ENCODE measurements around the gene LEP. TPM values are rescaled to one million over a fixed set of nuclear protein-coding genes. Genes with fewer than 3 reads are reported as not detected.
"Not testable (repeated sequence)": the region's sequence is repeated elsewhere in the genome, so short reads cannot be mapped to it uniquely, and the experiment has no call there.

LEP gene
- total RNA-seq, 1 donor, result under 0.01 TPM

DNA sequence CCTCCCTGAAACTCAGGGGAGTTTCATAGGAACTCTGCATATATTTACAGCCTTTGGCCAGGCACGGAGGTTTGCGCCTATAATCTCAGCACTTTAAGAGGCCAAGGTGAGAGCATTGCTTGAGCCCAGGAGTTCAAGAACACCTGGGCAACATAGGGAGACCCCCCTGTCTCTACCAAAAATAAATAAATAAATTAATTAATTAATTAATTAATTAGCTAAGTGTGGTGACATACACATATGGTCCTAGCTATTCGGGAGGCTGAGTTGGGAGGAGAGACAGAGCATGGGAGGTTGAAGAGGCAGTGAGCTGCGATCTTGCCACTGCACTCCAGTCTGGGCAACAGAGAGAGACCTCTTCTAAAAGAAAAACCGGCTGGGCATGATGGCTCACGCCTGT lies 9.4 kb upstream of the LEP start:
- no peak for DNase-seq (ENCODE audit: low read depth)
- TF ChIP-seq, protein P1, sequence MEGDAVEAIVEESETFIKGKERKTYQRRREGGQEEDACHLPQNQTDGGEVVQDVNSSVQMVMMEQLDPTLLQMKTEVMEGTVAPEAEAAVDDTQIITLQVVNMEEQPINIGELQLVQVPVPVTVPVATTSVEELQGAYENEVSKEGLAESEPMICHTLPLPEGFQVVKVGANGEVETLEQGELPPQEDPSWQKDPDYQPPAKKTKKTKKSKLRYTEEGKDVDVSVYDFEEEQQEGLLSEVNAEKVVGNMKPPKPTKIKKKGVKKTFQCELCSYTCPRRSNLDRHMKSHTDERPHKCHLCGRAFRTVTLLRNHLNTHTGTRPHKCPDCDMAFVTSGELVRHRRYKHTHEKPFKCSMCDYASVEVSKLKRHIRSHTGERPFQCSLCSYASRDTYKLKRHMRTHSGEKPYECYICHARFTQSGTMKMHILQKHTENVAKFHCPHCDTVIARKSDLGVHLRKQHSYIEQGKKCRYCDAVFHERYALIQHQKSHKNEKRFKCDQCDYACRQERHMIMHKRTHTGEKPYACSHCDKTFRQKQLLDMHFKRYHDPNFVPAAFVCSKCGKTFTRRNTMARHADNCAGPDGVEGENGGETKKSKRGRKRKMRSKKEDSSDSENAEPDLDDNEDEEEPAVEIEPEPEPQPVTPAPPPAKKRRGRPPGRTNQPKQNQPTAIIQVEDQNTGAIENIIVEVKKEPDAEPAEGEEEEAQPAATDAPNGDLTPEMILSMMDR (IDR thresholded peaks at IDR 0.05; ENCODE audit: insufficient read depth, low read length), result no peak
- no peak overlapping the region for H3K4me3 ChIP-seq (ENCODE audit: low read depth, low read length)

DNA sequence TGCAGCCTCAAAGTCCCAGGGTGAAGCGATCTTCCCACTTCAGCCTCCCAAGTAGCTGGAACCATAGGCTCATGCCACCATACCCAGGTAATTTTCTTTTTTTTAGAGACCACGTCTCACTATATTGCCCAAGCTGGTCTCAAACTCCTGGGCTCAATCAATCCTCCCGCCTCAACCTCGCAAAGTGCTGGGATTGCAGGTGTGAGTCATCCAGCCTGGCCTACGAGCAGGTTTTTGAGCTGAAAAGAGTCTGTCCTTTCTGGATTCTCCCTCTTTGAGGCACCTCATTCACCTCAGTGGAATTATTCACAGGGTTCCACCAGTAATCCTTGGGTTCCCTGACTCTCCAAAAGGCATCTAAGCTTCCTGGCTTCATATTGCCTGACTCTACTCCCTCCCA lies 7.6 kb upstream of the LEP start:
- no peak overlapping the region for H3K4me3 ChIP-seq (ENCODE audit: low read depth, low read length)
- no peak for DNase-seq (ENCODE audit: low read depth)
- TF ChIP-seq, protein P1 (IDR thresholded peaks at IDR 0.05; ENCODE audit: insufficient read depth, low read length), result no peak

DNA sequence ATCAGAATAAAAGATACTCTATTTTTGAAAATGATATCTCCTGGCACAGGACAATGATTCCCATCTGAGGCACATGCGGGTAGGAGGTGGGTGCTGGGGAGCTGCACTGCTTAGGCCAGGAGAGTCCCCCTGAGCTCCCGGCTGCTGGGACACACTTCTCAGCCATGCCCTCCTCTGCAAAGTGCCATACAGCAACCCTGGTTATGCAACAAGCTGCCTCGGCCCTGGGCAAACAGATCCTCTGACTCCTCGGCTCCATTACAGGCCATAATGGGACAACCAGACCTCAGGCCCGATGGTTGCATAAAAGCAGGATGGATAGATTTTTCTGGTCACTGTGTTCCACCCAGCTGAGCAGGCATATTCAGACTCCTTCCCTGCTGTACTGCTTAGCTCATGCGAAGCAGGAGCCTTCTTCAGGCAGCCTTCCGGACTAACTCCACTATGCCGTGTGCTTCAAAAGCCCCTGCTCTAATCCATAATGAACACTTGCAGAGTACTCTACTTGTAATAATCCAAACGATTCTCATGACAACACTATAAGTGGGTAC lies 6.5 kb upstream of the LEP start:
- TF ChIP-seq, protein P1 (IDR thresholded peaks at IDR 0.05; ENCODE audit: insufficient read depth, low read length), result no peak
- no peak for DNase-seq (ENCODE audit: low read depth)
- H3K4me3 ChIP-seq (ENCODE audit: low read depth, low read length), result no peak overlapping the region

DNA sequence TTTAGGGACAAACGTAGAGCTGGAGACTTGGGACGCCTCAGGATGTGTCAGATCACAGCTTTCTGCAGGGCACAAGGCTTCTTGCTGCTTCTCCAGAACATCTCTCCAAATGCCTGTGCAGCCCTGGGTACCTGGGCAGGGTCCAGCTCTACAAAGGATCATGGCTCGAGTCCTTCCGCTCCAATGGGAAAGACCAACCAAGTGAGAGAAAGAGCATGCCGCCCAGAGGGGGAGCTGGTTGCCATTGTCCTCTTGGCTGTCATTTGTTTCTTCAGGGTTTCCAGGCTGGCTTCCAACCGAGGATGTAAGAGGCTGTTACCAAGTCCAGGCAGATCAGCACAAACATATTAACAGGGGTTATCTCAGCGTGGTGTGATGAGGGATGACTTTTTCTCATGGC lies 5.6 kb upstream of the LEP start:
- TF ChIP-seq, protein P1 (IDR thresholded peaks at IDR 0.05; ENCODE audit: insufficient read depth, low read length), result no peak
- DNase-seq (ENCODE audit: low read depth), result no peak
- H3K4me3 ChIP-seq (ENCODE audit: low read depth, low read length), result no peak overlapping the region

DNA sequence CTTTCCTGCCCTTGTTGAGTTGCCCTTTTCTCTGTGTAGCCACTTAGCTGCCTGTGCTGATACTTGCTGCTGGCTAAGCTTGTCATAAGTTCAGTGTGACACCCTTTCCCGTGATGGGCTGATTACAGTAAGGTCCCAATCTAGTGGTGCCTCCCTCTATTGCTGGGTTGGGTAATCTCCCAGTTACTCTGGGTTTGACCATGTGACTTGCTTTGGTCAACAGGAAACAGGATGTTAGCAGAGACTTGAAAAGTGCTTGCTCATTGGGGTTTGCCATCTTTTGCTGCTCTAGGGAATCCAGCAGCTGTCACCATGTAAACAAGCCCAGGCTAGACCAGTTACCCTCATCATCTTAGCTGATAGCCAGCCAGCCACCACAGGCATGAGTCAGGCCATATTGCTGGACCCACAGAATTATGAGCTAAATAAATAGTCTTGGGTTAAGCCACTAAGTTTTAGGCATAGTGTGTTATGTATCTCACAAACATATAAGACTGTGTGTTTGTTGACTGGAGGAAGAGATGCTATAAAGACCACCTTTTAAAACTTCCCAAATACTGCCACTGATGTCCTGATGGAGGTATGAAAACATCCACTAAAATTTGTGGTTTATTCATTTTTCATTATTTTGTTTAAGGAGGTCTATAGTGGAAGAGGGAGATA lies 4.0 kb upstream of the LEP start:
- TF ChIP-seq, protein P1 (IDR thresholded peaks at IDR 0.05; ENCODE audit: insufficient read depth, low read length), result no peak
- H3K4me3 ChIP-seq (ENCODE audit: low read depth, low read length), result no peak overlapping the region
- DNase-seq (ENCODE audit: low read depth), result peak; percentile 61

DNA sequence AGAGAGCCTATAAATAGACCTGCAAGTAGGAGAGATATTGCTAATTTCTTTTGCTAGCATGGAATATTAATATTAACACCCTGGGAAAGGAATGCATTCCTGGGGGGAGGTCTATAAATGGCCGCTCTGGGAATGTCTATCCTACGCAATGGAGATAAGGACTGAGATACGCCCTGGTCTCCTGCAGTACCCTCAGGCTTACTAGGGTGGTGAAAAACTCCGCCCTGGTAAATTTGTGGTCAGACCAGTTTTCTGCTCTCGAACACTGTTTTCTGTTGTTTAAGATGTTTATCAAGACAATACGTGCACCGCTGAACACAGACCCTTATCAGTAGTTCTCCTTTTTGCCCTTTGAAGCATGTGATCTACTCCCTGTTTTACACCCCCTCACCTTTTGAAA lies 1.9 kb upstream of the LEP start:
- H3K4me3 ChIP-seq (ENCODE audit: low read depth, low read length); DNase-seq (ENCODE audit: low read depth): not testable (repeated sequence)

DNA sequence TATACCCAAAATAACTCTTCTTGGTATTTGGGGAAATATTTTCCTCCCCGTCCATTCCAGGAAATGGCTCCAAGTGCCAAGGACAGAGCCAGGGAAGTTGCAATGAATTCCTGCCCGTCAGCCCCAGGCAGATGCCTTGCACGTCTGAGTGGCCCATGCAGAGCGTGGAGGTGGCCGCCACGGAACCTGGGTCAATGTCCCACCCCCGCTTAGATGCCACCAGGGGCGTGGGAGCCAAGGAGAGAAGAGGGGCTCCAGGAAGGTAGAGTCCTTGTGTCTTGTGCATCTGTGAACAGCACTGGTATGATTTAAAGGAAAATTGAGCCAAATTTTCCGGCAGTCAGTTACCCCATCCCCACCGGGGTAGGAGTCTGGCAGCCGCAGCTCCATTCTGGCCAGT lies 1.6 kb downstream of the LEP start:
- DNase-seq (ENCODE audit: low read depth), result no peak
- TF ChIP-seq, protein P1 (IDR thresholded peaks at IDR 0.05; ENCODE audit: insufficient read depth, low read length), result no peak
- H3K4me3 ChIP-seq (ENCODE audit: low read depth, low read length), result no peak overlapping the region
